Sigmoid colon (tissue), 7 donors: ENCODE results near the gene GRIK4. TPM values are rescaled to one million over a fixed set of nuclear protein-coding genes. Genes with fewer than 3 reads are reported as not detected.

ENCODE experiments used
- DNase-seq: peaks from one replicate; pipeline ENCODE4 v3.0.0-alpha.2; 2019
- H3K27ac ChIP-seq, 4 donors: fragments of 200-600 bp; sonication (generic); one replicate each; pipeline ENCODE4 v1.5.1; 2016 to 2019; ENCODE audit warnings: mild to moderate bottlenecking in 1 of 4
- H3K27me3 ChIP-seq, 3 donors: fragments of 200-600 bp; sonication (generic); one replicate each; pipeline ENCODE4 v1.5.1; 2019; ENCODE audit warnings: mild to moderate bottlenecking in 1 of 3
- H3K36me3 ChIP-seq, 4 donors: fragments of 200-600 bp; sonication (generic); one replicate each; pipeline ENCODE4 v1.5.1; 2016 to 2019
- H3K4me1 ChIP-seq, 4 donors: fragments of 200-600 bp; sonication (generic); one replicate each; pipeline ENCODE4 v1.5.1; 2017 to 2019
- H3K4me3 ChIP-seq, 4 donors: fragments of 200-600 bp; sonication (generic); one replicate each; pipeline ENCODE4 v1.5.1; 2017 to 2019; ENCODE audit warnings: mild to moderate bottlenecking in 2 of 4, moderate library complexity in 1 of 4
- H3K9me3 ChIP-seq, 4 donors: fragments of 200-600 bp in 3 of 4; sonication (generic) in 3 of 4; one replicate each; pipeline versions ENCODE4 v1.5.1 to v1.6.1; 2013 to 2019
- EP300 ChIP-seq, 4 donors: sonication (generic); formaldehyde crosslinking; IDR thresholded peaks; one replicate each; pipeline ENCODE4 v1.6.1; 2017; ENCODE audit warnings: antibody characterized with exemption in 4 of 4
- POLR2A ChIP-seq, 2 donors: fragments of 450-650 bp; IDR thresholded peaks; one replicate each; pipeline ENCODE4 v1.6.1; 2016; ENCODE audit warnings: antibody characterized with exemption in 2 of 2, mild to moderate bottlenecking in 2 of 2, moderate library complexity in 2 of 2
- POLR2AphosphoS5 ChIP-seq, 4 donors: sonication (generic); formaldehyde crosslinking; IDR thresholded peaks; one replicate each; pipeline ENCODE4 v1.6.1; 2017; ENCODE audit warnings: antibody characterized with exemption in 4 of 4
- WGBS, 2 donors: extraction: QIAGEN DNeasy Blood & Tissue Kit; methylation state at CpG; one replicate each; pipeline ENCODE4 v1.1.7; 2013; 5-methylcytosine and 5-hydroxymethylcytosine counted together
- intact Hi-C: fragments of 100-400 bp; cut with DNase I; formaldehyde crosslinking; loops from one replicate; pipeline ENCODE4 v1.15.1; 2023
- polyA plus RNA-seq, 3 donors: library from polyadenylated mRNA; stranded (reverse); fragments of 200-250 nt; gene quantifications; one replicate each; pipeline ENCODE4 v1.2.3, GENCODE V29; 2013
- total RNA-seq, 4 donors: library from RNA; depleted of rRNA; stranded (reverse); fragments of >200 nt; gene quantifications; one replicate each; pipeline ENCODE4 v1.1.0, GENCODE V29; 2016
- TF ChIP-seq, protein P1 (sequence below), 4 experiments: fragments of 450-650 bp in 3 of 4; fragments of 200-600 bp in 1 of 4; IDR thresholded peaks; one replicate each; pipeline ENCODE4 v1.5.1; 2016 to 2019; ENCODE audit warnings: antibody characterized with exemption in 4 of 4, mild to moderate bottlenecking in 3 of 4, moderate library complexity in 2 of 4
- donor health status: healthy with polysubstance abuse.
- donor health status: Bipolar disorder and iron deficiency.
- donor health status: healthy.

Gene GRIK4
- total and polyA plus RNA-seq, 7 donors = 0.10 to 0.36 (median 0.27) TPM; not detected in 4

DNA sequence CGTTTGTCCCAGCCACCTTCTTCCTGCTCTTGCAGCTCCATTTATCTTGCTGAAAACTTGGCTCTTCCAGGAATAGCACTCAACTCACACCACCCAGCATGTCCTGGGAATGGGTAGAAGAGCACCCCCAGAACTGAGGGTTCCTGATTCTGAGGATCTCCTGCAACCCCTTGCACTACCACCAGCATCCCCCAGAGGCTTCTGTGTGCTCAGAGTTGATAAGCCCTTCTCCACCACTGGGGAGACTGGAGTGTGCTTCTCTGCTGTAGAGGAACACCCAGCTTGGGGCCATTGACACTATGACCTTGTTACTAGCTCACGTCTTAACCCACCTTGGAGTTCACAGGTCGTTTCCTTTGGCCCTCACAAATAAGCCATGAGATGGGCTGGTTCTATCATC is 121.0 kb downstream of the GRIK4 start:
- no peaks in the 10 kb centered on the region for H3K27me3 ChIP-seq
- intact Hi-C loops = no loop called here
- H3K27ac ChIP-seq = no peak overlapping the region
- no peaks in the 10 kb centered on the region for H3K9me3 ChIP-seq
- no peaks in the 10 kb centered on the region for H3K4me1 ChIP-seq
- TF ChIP-seq, protein P1, sequence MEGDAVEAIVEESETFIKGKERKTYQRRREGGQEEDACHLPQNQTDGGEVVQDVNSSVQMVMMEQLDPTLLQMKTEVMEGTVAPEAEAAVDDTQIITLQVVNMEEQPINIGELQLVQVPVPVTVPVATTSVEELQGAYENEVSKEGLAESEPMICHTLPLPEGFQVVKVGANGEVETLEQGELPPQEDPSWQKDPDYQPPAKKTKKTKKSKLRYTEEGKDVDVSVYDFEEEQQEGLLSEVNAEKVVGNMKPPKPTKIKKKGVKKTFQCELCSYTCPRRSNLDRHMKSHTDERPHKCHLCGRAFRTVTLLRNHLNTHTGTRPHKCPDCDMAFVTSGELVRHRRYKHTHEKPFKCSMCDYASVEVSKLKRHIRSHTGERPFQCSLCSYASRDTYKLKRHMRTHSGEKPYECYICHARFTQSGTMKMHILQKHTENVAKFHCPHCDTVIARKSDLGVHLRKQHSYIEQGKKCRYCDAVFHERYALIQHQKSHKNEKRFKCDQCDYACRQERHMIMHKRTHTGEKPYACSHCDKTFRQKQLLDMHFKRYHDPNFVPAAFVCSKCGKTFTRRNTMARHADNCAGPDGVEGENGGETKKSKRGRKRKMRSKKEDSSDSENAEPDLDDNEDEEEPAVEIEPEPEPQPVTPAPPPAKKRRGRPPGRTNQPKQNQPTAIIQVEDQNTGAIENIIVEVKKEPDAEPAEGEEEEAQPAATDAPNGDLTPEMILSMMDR (IDR thresholded peaks at IDR 0.05) = no peak
- TF ChIP-seq POLR2A (IDR thresholded peaks at IDR 0.05) (no peak), POLR2AphosphoS5 (IDR thresholded peaks at IDR 0.05) (no peak), EP300 (IDR thresholded peaks at IDR 0.05) (no peak)
- H3K4me3 ChIP-seq = no peak overlapping the region
- no peak for DNase-seq
- 56 to 72% methylated on average over 3 of the region's 3 CpGs for WGBS, 2 donors
- no peaks in the 10 kb centered on the region for H3K36me3 ChIP-seq

DNA sequence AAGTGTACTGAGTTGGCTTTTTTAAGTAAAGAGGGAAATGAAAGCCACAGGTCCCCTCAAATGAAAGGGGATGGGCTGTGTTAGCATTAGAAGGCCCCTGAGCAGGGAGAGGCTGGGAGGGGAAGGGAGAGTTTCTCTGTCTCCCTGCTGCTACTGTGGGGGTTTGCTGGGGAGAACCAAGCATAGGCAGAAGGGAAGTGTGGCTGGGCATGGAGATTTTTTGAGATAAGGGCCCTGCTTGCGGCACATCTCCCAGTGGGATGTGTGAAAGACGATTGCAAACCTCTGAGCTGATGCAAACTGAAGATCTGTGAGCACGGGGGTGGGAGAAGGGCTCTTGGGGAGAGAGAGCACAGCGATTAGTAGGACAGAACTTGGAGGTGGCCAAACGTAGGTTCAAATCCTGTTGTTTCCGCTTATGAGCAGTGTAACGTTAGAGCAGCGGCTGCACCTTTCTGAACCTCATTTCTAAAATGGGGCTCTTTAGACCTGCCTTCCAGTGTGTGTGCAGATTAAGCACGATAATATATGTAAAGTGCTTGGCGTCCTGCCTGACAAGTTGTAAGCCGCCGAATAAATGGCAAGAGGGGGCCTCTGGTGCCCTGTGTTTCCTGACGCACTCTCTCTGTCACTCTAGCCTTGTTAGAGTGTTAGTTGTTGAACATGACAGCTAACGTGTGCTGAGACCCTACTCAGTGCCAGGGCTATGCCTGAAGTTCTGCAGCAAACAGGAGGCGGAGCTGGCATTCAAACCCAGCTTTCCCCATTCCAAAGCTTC is 122.3 kb downstream of the GRIK4 start:
- Histone ChIP-seq H3K36me3 (no peaks in the 10 kb centered on the region), H3K9me3 (no peaks in the 10 kb centered on the region), H3K4me1 (no peaks in the 10 kb centered on the region), H3K4me3 (no peak overlapping the region), H3K27me3 (no peaks in the 10 kb centered on the region), H3K27ac (no peak overlapping the region)
- TF ChIP-seq EP300 (IDR thresholded peaks at IDR 0.05) = no peak
- TF ChIP-seq POLR2A (IDR thresholded peaks at IDR 0.05) = no peak
- no peak for TF ChIP-seq POLR2AphosphoS5 (IDR thresholded peaks at IDR 0.05)
- TF ChIP-seq, protein P1 (IDR thresholded peaks at IDR 0.05) = no peak
- no peak for DNase-seq
- WGBS, 2 donors = 62 to 79% methylated on average over 15 of the region's 15 CpGs
- intact Hi-C loops = no loop called here

DNA sequence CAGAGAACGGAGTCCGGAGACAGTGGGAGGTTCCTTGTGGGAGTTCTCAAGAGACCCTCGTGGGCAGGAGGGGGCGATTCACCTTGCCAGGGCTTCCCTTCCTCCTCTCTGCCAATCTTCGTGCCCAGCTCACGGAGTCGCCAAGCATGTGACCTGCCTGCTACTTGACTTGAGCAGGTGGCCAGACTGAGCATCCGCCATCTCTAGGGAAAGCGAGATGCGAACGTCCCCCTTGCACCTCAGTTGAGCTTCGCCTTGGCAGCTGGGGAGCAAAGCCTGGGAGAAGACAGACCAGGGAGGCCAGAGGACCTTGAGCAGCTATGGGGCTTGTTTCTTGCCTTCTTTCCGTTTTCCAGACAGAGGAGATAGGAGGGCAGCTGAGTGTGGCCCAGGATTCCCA is 123.2 kb downstream of the GRIK4 start:
- H3K4me1 ChIP-seq = no peaks in the 10 kb centered on the region
- TF ChIP-seq, protein P1 (IDR thresholded peaks at IDR 0.05) = no peak
- TF ChIP-seq POLR2A (IDR thresholded peaks at IDR 0.05) (no peak), POLR2AphosphoS5 (IDR thresholded peaks at IDR 0.05) (no peak), EP300 (IDR thresholded peaks at IDR 0.05) (no peak)
- 83 to 88% methylated on average over 13 of the region's 13 CpGs for WGBS, 2 donors
- no peak overlapping the region for H3K27ac ChIP-seq
- no peaks in the 10 kb centered on the region for H3K36me3 ChIP-seq
- no peaks in the 10 kb centered on the region for H3K9me3 ChIP-seq
- no peak overlapping the region for H3K4me3 ChIP-seq
- no peaks in the 10 kb centered on the region for H3K27me3 ChIP-seq
- intact Hi-C loops = no loop called here
- DNase-seq = no peak

DNA sequence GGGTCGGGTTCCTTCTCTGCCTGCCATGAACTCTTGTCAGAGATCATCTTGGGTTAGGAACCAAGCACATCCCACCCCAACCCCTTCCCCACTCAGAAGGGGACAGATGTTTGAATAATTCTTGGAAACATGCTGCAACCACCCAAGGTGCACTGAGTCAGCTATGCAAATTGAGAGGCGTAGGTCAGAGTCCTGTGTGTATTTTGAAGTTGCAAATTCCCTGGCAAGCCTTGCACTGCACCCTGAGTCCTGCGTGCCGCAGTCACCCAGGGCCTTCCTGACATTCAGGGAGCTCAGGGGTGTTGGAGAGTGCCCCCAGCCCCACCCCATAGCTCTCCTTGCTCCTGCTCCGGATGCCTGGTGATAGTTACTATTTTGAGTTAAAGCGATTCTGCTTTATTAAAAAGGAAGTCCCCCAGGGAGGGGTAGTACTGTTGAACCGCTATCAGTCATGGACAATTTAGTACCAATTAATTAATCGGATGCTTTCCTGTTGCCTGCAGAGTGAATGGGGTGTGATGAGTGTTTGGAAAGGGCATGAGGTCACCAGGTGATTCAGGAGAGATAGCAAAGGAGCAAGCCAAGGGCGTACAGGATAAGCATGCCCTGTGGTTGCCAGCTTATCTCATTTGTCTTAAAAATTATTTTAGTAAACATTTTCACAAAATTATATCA is 123.7 kb downstream of the GRIK4 start:
- 62 to 68% methylated on average over 9 of the region's 9 CpGs for WGBS, 2 donors
- intact Hi-C loops = no loop called here
- no peak for TF ChIP-seq EP300 (IDR thresholded peaks at IDR 0.05)
- no peak for TF ChIP-seq POLR2A (IDR thresholded peaks at IDR 0.05)
- TF ChIP-seq, protein P1 (IDR thresholded peaks at IDR 0.05) = no peak
- TF ChIP-seq POLR2AphosphoS5 (IDR thresholded peaks at IDR 0.05) = no peak
- DNase-seq = no peak
- Histone ChIP-seq H3K4me3 (no peak overlapping the region), H3K27ac (no peak overlapping the region), H3K9me3 (no peaks in the 10 kb centered on the region), H3K4me1 (no peaks in the 10 kb centered on the region), H3K27me3 (no peaks in the 10 kb centered on the region), H3K36me3 (no peaks in the 10 kb centered on the region)
